Measurements from ENCODE around the gene MCM6. TPM values are rescaled to one million over a fixed set of nuclear protein-coding genes. Genes with fewer than 3 reads are reported as not detected.

Gene MCM6
- total RNA-seq, 1 experiment from 2014 or later = 113 TPM

DNA sequence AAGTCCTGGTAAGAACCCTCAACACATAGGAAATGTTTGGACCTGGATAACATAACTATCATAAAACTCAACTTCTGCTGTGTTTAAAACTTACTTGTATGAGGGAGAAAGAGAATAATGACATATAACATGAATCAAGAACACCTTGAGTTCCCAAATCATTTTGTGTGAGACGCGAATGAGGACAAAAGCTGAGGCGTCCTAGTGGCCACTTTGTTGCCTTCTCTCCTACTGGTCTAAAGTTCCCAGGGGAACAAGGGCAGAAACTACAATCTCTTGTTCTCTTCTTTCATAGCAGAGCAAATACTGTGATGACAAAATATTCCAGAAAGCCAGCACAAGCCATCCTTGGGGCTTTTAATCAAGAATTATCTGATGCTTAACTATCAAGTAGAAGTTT, 31.0 kb downstream of the MCM6 start:
- H2BK15ac ChIP-seq (ENCODE audit: low read depth, low read length) = no peak overlapping the region
- no CpG with 5 or more reads among the region's 3 CpGs for WGBS (ENCODE audit: extremely low coverage, insufficient read length, low lambda C conversion rate)

More for the DNA sequence above, 31.0 kb downstream of the MCM6 start:
- no peak overlapping the region for H2AFZ ChIP-seq (ENCODE audit: low read length)
- no peak overlapping the region for H3K27ac ChIP-seq (ENCODE audit: insufficient read length, low read depth, low read length)
- no peak overlapping the region for H3K4me3 Mint-ChIP-seq
- H3K23me2 ChIP-seq (ENCODE audit: insufficient read length, low read depth, low read length, poor library complexity, severe bottlenecking) = no peaks in the 10 kb centered on the region
- H4K20me1 ChIP-seq (ENCODE audit: control insufficient read depth, insufficient read depth, insufficient read length) = no peaks in the 10 kb centered on the region
- H4K91ac ChIP-seq (ENCODE audit: insufficient read length, low read depth, low read length) = no peak overlapping the region
- no peak overlapping the region for H2BK5ac ChIP-seq (ENCODE audit: insufficient read length, low read length)
- H3K18ac ChIP-seq (ENCODE audit: insufficient read length, low read depth, low read length) = no peak overlapping the region
- no peaks in the 10 kb centered on the region for H3K9me3 Mint-ChIP-seq
- no peak overlapping the region for H3T11ph ChIP-seq (ENCODE audit: low read length)
- H3K4me1 ChIP-seq (ENCODE audit: insufficient read depth, low read length) = no peaks in the 10 kb centered on the region
- H3K27me3 Mint-ChIP-seq (ENCODE audit: low read depth) = no peaks in the 10 kb centered on the region
- no peak overlapping the region for H2AK5ac ChIP-seq (ENCODE audit: insufficient read length, low read length)
- no peak overlapping the region for H3K9ac ChIP-seq (ENCODE audit: extremely low read depth, insufficient read length, low read length)
- peaks cover 39 to 84% (median 78%) of the 10 kb centered on the region in 3 experiments for H3K36me3 Mint-ChIP-seq (ENCODE audit: insufficient read depth in 1 of 3, low read depth in 3 of 3)
- H3K27me3 ChIP-seq (ENCODE audit: insufficient read depth, low read length) = no peaks in the 10 kb centered on the region
- H3K56ac ChIP-seq (ENCODE audit: insufficient read length, low read depth, low read length) = no peak overlapping the region
- no peak overlapping the region for H2BK20ac ChIP-seq (ENCODE audit: low read depth, low read length, poor library complexity, severe bottlenecking)
- no peak overlapping the region for H4K8ac ChIP-seq (replicated peaks; ENCODE audit: insufficient read length, low read depth, low read length)
- no peaks in the 10 kb centered on the region for H3K79me1 ChIP-seq (ENCODE audit: insufficient read depth, low read depth, low read length, poor library complexity, severe bottlenecking)
- H3K4ac ChIP-seq (ENCODE audit: low read depth, low read length) = no peak overlapping the region
- H3K4me2 ChIP-seq (ENCODE audit: insufficient read depth, insufficient read length, low read length) = no peak overlapping the region
- H3K27ac Mint-ChIP-seq = peak overlapping the region in 1 of 3 experiments; percentile 50; a peak in 1 of 7 replicates
- no peak overlapping the region for H3K23ac ChIP-seq (ENCODE audit: insufficient read length, low read depth, low read length)
- no peak overlapping the region for H4K5ac ChIP-seq (ENCODE audit: insufficient read length, low read depth, low read length)
- TF ChIP-seq, protein P1, sequence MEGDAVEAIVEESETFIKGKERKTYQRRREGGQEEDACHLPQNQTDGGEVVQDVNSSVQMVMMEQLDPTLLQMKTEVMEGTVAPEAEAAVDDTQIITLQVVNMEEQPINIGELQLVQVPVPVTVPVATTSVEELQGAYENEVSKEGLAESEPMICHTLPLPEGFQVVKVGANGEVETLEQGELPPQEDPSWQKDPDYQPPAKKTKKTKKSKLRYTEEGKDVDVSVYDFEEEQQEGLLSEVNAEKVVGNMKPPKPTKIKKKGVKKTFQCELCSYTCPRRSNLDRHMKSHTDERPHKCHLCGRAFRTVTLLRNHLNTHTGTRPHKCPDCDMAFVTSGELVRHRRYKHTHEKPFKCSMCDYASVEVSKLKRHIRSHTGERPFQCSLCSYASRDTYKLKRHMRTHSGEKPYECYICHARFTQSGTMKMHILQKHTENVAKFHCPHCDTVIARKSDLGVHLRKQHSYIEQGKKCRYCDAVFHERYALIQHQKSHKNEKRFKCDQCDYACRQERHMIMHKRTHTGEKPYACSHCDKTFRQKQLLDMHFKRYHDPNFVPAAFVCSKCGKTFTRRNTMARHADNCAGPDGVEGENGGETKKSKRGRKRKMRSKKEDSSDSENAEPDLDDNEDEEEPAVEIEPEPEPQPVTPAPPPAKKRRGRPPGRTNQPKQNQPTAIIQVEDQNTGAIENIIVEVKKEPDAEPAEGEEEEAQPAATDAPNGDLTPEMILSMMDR (conservative IDR thresholded peaks at IDR 0.05) = peak; percentile 32; the same call in 2 of the 3 replicates
- no peaks in the 10 kb centered on the region for H3K79me2 ChIP-seq (ENCODE audit: insufficient read depth, low read length)
- no peak overlapping the region for H3K14ac ChIP-seq (ENCODE audit: insufficient read depth, low read length)
- H2BK120ac ChIP-seq (ENCODE audit: low read depth, low read length, poor library complexity, severe bottlenecking) = no peak overlapping the region
- no peaks in the 10 kb centered on the region for H3K9me3 ChIP-seq (ENCODE audit: control insufficient read depth, low read depth, low read length)
- H3K4me1 Mint-ChIP-seq = no peaks in the 10 kb centered on the region
- no peak overlapping the region for H2BK12ac ChIP-seq (ENCODE audit: insufficient read length, low read depth, low read length)
- no peak for DNase-seq

Measured in H9 (cell line).